ENCODE measurements around the gene IL25.

- TF ChIP-seq CTCF (IDR thresholded peaks at IDR 0.05; ENCODE audit: poor library complexity) (no peak), EZH2 (IDR thresholded peaks at IDR 0.05; ENCODE audit: borderline replicate concordance) (no peak), EZH2phosphoT487 (IDR thresholded peaks at IDR 0.05; ENCODE audit: low read depth, severe bottlenecking, unreplicated experiment) (no peak)
Measured at GRCh38 chr14:23405096-23405495, 32.5 kb downstream of the IL25 start.

Data from hepatocyte (in vitro differentiated cells).